ENCODE data around the gene N4BP3. TPM values are rescaled to one million over a fixed set of nuclear protein-coding genes. Genes with fewer than 3 reads are reported as not detected.

Gene N4BP3
- polyA plus RNA-seq, 3 donors from 2014 or later = 0.07 to 0.10 TPM; not detected in 1

DNA sequence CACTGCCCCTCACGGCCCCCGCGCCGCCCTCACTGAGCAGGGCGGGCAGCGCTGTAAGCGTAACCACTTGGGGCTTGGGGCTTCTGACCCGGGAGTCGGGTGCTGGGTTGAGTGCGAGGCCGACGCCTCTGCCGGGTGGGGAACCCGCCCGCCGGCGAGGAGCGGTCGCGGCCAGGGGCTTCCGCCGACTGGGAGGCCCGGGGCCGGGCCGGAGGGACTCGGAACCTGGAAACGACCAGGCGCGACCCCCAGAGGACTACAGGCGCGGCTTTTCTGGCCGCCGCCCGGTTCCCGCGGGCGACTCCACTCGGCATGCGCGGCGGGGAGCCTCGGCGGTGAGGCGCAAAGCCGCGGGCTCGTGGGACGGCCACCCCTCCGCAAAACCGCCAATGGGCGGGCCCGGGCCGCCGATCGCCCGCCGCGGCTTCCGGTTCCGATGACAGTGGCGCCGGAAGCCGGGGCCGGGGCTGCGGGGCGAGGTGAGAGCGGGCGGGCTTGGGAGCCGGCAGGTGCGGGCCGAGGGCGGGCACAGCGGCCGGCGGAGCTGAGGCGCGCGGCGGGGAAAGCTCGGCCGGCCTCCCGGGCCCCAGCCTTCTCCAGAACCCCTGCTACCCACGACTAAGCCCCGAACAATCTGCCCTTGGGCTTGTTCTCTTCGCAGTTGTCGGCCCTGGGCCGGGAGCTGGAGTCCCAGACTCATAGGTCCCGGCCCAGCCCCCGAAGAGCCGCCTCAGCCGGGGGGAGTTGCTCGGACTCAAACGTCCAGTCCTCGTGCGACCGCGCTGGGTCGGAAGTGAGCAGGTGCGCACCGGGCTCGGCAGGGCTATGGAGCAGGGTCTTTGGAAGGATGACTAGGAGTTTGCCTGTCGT lies 17.5 kb downstream of the N4BP3 start, which contains the start of gene RMND5B:
TSS of gene RMND5B (plus strand) at position 439 of the 870 bp plus-strand sequence. CDS start 7,106 bp downstream, outside the sequence.
- DNase-seq = peak; percentile 83 to 86 (median 84)
- Mint-ChIP-seq H3K27me3 (ENCODE audit: low read depth in 3 of 3) (peaks cover 6 to 12% (median 9%) of the 10 kb centered on the region in 3 donors), H3K9me3 (no peaks in the 10 kb centered on the region), H3K4me3 (peak within 1 kb of the TSS; percentile 73 to 79 (median 78)), H3K36me3 (peaks cover 0 to 15% (median 6%) of the 10 kb centered on the region in 3 donors), H3K27ac (peak within 1 kb of the TSS; percentile 51 to 88 (median 74)), H3K4me1 (peaks cover 10 to 18% of the 10 kb centered on the region in 2 donors)

DNA sequence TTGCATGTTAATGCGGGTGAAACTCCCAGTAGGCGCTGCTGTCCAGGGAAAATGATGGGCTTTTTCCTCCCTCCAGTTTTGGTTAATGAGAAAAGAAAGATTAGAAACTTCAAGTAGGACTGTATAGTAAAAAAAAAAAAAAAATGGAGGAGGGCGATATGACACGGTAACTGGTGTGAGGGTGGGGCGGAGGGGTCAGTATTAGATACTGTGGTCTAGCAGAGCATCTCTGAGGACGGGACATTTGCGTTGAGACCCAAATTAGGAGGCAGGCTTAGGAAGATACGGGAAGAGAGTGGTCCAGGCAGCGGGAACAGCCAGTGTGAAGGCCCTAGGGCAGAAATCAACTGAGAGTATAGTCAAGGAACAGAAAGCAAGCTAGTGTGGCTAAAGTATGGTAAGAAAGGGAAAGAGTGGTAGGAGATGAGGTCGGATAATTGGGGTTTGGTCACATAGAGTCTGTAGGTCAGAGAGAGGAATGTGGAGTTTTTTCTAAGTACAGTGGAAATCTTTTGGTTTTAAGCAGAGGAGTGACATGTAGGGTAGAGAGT lies 18.2 kb downstream of the N4BP3 start:
- no peak for DNase-seq
- Mint-ChIP-seq H3K36me3 (peaks cover 0 to 17% (median 10%) of the 10 kb centered on the region in 3 donors), H3K9me3 (no peaks in the 10 kb centered on the region), H3K27me3 (ENCODE audit: low read depth in 3 of 3) (peaks cover 6 to 12% (median 9%) of the 10 kb centered on the region in 3 donors), H3K4me3 (peak overlapping the region; percentile 61 to 79 (median 74)), H3K4me1 (peaks cover 10 to 18% of the 10 kb centered on the region in 2 donors), H3K27ac (peak overlapping the region; percentile 26 to 88 (median 58))

GRCh38 chr5:178136990-178137389 lies 23.7 kb downstream of the N4BP3 start:
- H3K9me3 Mint-ChIP-seq = no peaks in the 10 kb centered on the region
- H3K4me1 Mint-ChIP-seq = peaks cover under 1 to 4% of the 10 kb centered on the region in 2 donors
- peak overlapping the region in 2 of 6 donors; percentile 28 to 42 for H3K27ac Mint-ChIP-seq
- peaks cover 11 to 30% (median 21%) of the 10 kb centered on the region in 3 donors for H3K36me3 Mint-ChIP-seq
- DNase-seq = no peak
- H3K4me3 Mint-ChIP-seq = no peak overlapping the region
- H3K27me3 Mint-ChIP-seq (ENCODE audit: low read depth in 3 of 3) = peaks cover 2 to 3% (median 2%) of the 10 kb centered on the region in 3 donors

- H3K9me3 Mint-ChIP-seq = no peaks in the 10 kb centered on the region
- H3K36me3 Mint-ChIP-seq = peaks cover 11 to 32% (median 24%) of the 10 kb centered on the region in 3 donors
- no peak for DNase-seq
- peaks cover under 1 to 2% (median 2%) of the 10 kb centered on the region in 3 donors for H3K27me3 Mint-ChIP-seq (ENCODE audit: low read depth in 3 of 3)
- no peak overlapping the region for H3K27ac Mint-ChIP-seq
- no peaks in the 10 kb centered on the region for H3K4me1 Mint-ChIP-seq
- no peak overlapping the region for H3K4me3 Mint-ChIP-seq
Observed at GRCh38 chr5:178137991-178138390, 24.7 kb downstream of the N4BP3 start.

DNA sequence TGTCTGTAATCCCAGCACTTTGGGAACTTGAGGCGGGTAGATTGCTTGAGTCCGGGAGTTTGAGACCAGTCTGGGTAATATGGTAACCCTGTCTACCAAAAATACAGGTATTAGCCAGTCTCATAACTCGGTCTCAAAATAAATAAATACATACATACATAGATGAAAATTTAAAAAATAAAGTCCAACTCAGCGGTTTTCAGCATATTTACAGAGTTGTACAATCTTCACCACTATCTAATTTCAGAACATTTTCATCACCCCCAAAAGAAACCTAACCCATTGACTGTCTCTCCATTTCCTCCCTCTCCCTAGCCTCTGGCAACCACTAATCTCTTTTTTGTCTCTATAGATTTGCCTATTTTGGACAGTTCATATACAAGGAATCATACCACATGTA lies 28.2 kb downstream of the N4BP3 start:
- Mint-ChIP-seq H3K27ac (no peak overlapping the region), H3K9me3 (no peaks in the 10 kb centered on the region), H3K4me3 (no peak overlapping the region), H3K36me3 (peaks cover 11 to 33% (median 21%) of the 10 kb centered on the region in 3 donors), H3K27me3 (ENCODE audit: low read depth in 3 of 3) (peaks cover 0 to 2% (median 2%) of the 10 kb centered on the region in 3 donors), H3K4me1 (peaks cover 0 to 4% of the 10 kb centered on the region in 2 donors)
- no peak for DNase-seq

DNA sequence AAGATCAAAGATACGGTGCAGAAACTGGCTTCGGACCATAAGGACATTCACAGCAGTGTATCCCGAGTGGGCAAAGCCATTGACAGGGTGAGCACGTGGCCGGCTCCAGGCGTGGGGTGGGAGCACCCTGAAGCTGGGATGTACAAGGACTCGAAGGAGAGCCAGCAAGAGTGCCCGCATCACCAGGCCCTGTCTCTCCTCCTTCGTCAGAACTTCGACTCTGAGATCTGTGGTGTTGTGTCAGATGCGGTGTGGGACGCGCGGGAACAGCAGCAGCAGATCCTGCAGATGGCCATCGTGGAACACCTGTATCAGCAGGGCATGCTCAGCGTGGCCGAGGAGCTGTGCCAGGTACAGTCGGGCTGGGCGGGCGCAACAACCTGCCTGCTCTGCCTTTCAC lies 29.3 kb downstream of the N4BP3 start:
- DNase-seq = no peak
- H3K36me3 Mint-ChIP-seq = peaks cover 11 to 40% (median 21%) of the 10 kb centered on the region in 3 donors
- H3K27me3 Mint-ChIP-seq (ENCODE audit: low read depth in 3 of 3) = peaks cover 0 to 2% (median 2%) of the 10 kb centered on the region in 3 donors
- H3K27ac Mint-ChIP-seq = no peak overlapping the region
- peaks cover 0 to 4% of the 10 kb centered on the region in 2 donors for H3K4me1 Mint-ChIP-seq
- H3K9me3 Mint-ChIP-seq = no peaks in the 10 kb centered on the region
- no peak overlapping the region for H3K4me3 Mint-ChIP-seq

DNA sequence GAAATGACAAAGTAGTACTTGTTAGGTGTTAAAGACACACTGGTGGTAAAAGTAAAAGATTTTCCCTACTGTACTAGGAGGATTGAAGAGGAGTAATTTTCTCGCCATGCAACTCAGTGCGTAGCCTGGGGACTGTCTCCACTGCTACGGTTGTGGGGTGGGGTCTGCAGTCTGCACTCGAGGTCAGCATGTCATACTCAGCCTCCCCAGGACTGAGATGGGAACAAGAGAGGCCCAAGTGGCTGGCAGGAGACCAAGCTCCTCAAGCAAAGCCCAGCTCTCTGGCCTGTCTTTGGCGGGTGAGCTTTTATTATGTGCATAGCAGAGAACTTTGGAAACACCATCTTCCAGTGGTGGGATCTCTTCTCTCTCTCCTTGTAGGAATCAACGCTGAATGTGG lies 29.9 kb downstream of the N4BP3 start:
- Mint-ChIP-seq H3K4me3 (no peak overlapping the region), H3K36me3 (peaks cover 11 to 40% (median 23%) of the 10 kb centered on the region in 3 donors), H3K4me1 (peaks cover 0 to 5% of the 10 kb centered on the region in 2 donors), H3K9me3 (no peaks in the 10 kb centered on the region), H3K27ac (no peak overlapping the region), H3K27me3 (ENCODE audit: low read depth in 3 of 3) (peaks cover 0 to 2% (median 2%) of the 10 kb centered on the region in 3 donors)
- DNase-seq = no peak

DNA sequence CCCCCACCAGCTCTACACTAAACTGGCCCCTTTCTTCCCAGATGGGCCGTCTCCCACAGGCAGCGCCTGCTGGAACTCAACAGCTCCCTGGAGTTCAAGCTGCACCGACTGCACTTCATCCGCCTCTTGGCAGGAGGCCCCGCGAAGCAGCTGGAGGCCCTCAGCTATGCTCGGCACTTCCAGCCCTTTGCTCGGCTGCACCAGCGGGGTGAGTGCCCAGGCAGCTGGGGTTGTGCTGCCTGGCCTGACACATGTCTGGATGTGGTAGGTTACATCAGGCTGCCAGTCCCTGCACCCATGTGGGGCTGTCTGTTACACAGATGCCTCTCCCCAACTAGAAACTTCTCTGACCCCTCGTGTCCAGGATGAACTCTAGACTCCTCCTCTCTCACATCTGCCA lies 30.6 kb downstream of the N4BP3 start:
- Mint-ChIP-seq H3K36me3 (peaks cover 11 to 47% (median 26%) of the 10 kb centered on the region in 3 donors), H3K27ac (no peak overlapping the region), H3K4me1 (peaks cover 0 to 5% of the 10 kb centered on the region in 2 donors), H3K27me3 (ENCODE audit: low read depth in 3 of 3) (peaks cover 0 to 2% (median 2%) of the 10 kb centered on the region in 3 donors), H3K9me3 (no peaks in the 10 kb centered on the region), H3K4me3 (no peak overlapping the region)
- no peak for DNase-seq

DNA sequence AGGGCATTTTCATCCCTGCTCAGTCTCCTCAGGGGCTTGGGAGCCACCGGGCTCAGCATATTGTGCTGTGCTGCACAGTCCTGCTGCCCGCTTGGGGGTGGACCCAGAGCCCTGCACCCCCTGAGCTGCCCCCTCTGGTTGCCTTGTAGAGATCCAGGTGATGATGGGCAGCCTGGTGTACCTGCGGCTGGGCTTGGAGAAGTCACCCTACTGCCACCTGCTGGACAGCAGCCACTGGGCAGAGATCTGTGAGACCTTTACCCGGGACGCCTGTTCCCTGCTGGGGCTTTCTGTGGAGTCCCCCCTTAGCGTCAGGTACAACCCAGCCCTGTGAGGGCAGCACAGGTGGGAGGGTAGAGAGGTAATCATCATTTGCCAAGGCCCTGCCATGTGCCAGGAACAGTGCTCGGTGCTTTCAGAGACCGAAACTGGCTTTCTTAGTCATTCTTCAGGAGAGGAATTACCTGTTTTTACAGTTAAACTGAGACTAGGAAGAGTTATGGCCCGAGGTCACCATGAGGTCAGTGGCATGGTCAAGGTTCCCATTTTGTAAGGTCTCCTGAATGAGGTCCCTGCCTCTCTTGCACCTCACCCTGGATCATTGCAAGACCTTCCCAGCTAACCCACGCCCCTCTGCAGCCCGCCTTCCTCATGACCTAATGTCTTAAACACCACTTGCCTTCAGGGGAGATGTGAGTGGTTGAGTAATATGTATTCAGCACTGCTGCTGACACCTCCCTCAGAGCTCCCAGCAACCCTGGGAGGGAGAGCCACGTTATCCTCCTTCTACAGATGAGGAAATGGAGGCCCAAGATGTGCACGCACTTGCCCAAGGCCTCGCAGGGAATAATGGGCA lies 32.9 kb downstream of the N4BP3 start:
- no peaks in the 10 kb centered on the region for H3K9me3 Mint-ChIP-seq
- peaks cover 0 to 7% of the 10 kb centered on the region in 2 donors for H3K4me1 Mint-ChIP-seq
- H3K4me3 Mint-ChIP-seq = no peak overlapping the region
- peaks cover 0 to 4% (median 2%) of the 10 kb centered on the region in 3 donors for H3K27me3 Mint-ChIP-seq (ENCODE audit: low read depth in 3 of 3)
- peak; percentile 62 to 68 (median 66) for DNase-seq
- H3K27ac Mint-ChIP-seq = peak overlapping the region in 1 of 6 donors; percentile 28
- H3K36me3 Mint-ChIP-seq = peaks cover 4 to 47% (median 17%) of the 10 kb centered on the region in 3 donors

DNA sequence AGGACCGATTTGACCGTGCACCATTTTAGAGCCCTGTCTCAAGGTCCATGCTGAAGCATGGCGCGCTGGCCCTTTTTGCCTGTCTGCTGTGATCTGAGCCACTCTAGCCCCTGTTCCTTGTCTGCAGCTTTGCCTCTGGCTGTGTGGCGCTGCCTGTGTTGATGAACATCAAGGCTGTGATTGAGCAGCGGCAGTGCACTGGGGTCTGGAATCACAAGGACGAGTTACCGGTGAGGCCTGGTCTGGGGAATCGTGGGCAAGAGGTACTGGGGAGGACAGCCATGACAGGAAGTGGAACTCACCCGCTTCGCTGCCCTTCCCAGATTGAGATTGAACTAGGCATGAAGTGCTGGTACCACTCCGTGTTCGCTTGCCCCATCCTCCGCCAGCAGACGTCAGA lies 34.1 kb downstream of the N4BP3 start:
- peaks cover 0 to 47% (median 13%) of the 10 kb centered on the region in 3 donors for H3K36me3 Mint-ChIP-seq

GRCh38 chr5:178149199-178149932 lies 36.0 kb downstream of the N4BP3 start:
- peaks cover 26 to 28% of the 10 kb centered on the region in 2 donors for H3K4me1 Mint-ChIP-seq
- H3K27me3 Mint-ChIP-seq (ENCODE audit: low read depth in 3 of 3) = peaks cover 4 to 6% (median 4%) of the 10 kb centered on the region in 3 donors
- H3K4me3 Mint-ChIP-seq = no peak overlapping the region
- H3K36me3 Mint-ChIP-seq = peaks cover 0 to 34% (median 9%) of the 10 kb centered on the region in 3 donors
- DNase-seq = no peak
- no peak overlapping the region for H3K27ac Mint-ChIP-seq
- H3K9me3 Mint-ChIP-seq = no peaks in the 10 kb centered on the region

More for the DNA sequence above, 34.1 kb downstream of the N4BP3 start:
- Mint-ChIP-seq H3K9me3 (no peaks in the 10 kb centered on the region), H3K27ac (no peak overlapping the region), H3K27me3 (ENCODE audit: low read depth in 3 of 3) (peaks cover 0 to 2% (median 0%) of the 10 kb centered on the region in 3 donors), H3K4me1 (peaks cover 9 to 11% of the 10 kb centered on the region in 2 donors), H3K4me3 (no peak overlapping the region)
- no peak for DNase-seq

- Mint-ChIP-seq H3K4me1 (peaks cover 25 to 31% of the 10 kb centered on the region in 2 donors), H3K27ac (peak overlapping the region in 3 of 6 donors; percentile 43 to 83 (median 66)), H3K36me3 (peaks cover 0 to 28% (median 5%) of the 10 kb centered on the region in 3 donors), H3K4me3 (peak overlapping the region in 3 of 5 donors; percentile 7 to 67 (median 61)), H3K27me3 (ENCODE audit: low read depth in 3 of 3) (peaks cover 4 to 9% (median 4%) of the 10 kb centered on the region in 3 donors), H3K9me3 (no peaks in the 10 kb centered on the region)
- DNase-seq = no peak
Observed at GRCh38 chr5:178150977-178151734, 37.8 kb downstream of the N4BP3 start.
